ENCODE data around the gene IL10.

GRCh38 chr1:206717674-206717989 is 54.7 kb downstream of the IL10 start:
- TF ChIP-seq CTCF (IDR thresholded peaks at IDR 0.05): no peak
- TF ChIP-seq POLR2A (IDR thresholded peaks at IDR 0.05): no peak
- no peak for TF ChIP-seq POLR2AphosphoS5 (IDR thresholded peaks at IDR 0.05; ENCODE audit: insufficient read depth in 1 of 2, low read depth in 1 of 2)

Data from vagina (tissue), 2 donors.